IMR-90 (cell line): Measurements from ENCODE around the gene CCR6. TPM values are rescaled to one million over a fixed set of nuclear protein-coding genes. Genes with fewer than 3 reads are reported as not detected.
"Not testable (repeated sequence)": the region's sequence is repeated elsewhere in the genome, so short reads cannot be mapped to it uniquely, and the experiment has no call there.

Experiments
- ATAC-seq: fragments of 200-7000 bp; cut with Tn5 transposase; 2 replicates; pipeline ENCODE4 v1.9.1; 2020; ENCODE audit warnings: low read depth, mild to moderate bottlenecking, moderate library complexity
- BruUV-seq: library from RNA; stranded (reverse); fragments of 400-500 nt; replicated peaks from 2 replicates; lab custom pipeline; 2021; lab: Mats Ljungman, UMichigan
- CTCF ChIA-PET: fragments of 300-600 bp; formaldehyde crosslinking; extraction: SDS; loops from one replicate; lab custom pipeline; 2021; ENCODE audit warnings: antibody characterized with exemption; lab: Yijun Ruan, JAX
- POLR2A ChIA-PET: fragments of 300-600 bp; sonication (Branson Sonifier 250); formaldehyde crosslinking; loops from one replicate; lab custom pipeline; 2022; ENCODE audit warnings: antibody characterized with exemption; ENCODE audit not compliant: unreplicated experiment; lab: Charles Lee
- DNase-seq: peaks from one replicate; pipeline ENCODE4 v3.0.0; 2013
- H2AFZ ChIP-seq: replicated peaks from 2 replicates; pipeline ENCODE3; 2013; ENCODE audit warnings: low read length, mild to moderate bottlenecking; ENCODE audit not compliant: poor library complexity
- H2AK5ac ChIP-seq: 2 replicates; pipeline ENCODE4 v1.6.1; 2013; ENCODE audit warnings: low read depth, low read length, inconsistent platforms
- H2AK9ac ChIP-seq: replicated peaks from 2 replicates; pipeline ENCODE3; 2013; ENCODE audit warnings: mild to moderate bottlenecking, low read depth, low read length, moderate library complexity; ENCODE audit not compliant: poor library complexity
- H2BK120ac ChIP-seq: 2 replicates; pipeline ENCODE4 v1.6.1; 2013; ENCODE audit warnings: low read depth, low read length, inconsistent platforms
- H2BK15ac ChIP-seq: 3 replicates; pipeline ENCODE4 v1.6.1; 2013; ENCODE audit warnings: low read depth, low read length, inconsistent platforms
- H2BK20ac ChIP-seq: 2 replicates; pipeline ENCODE4 v1.6.1; 2013; ENCODE audit warnings: low read depth, mild to moderate bottlenecking, inconsistent platforms, low read length, moderate library complexity
- H2BK5ac ChIP-seq: 2 replicates; pipeline ENCODE4 v1.6.1; 2013; ENCODE audit warnings: mild to moderate bottlenecking, low read depth, low read length, inconsistent platforms; ENCODE audit not compliant: poor library complexity, severe bottlenecking
- H3K14ac ChIP-seq: replicated peaks from 2 replicates; pipeline ENCODE4 v1.6.1; 2013; ENCODE audit warnings: low read depth, low read length, inconsistent platforms
- H3K18ac ChIP-seq: 2 replicates; pipeline ENCODE4 v1.6.1; 2013; ENCODE audit warnings: low read depth, low read length, control low read depth
- H3K23ac ChIP-seq: 2 replicates; pipeline ENCODE4 v1.6.1; 2013; ENCODE audit warnings: low read depth, low read length, inconsistent platforms
- H3K27ac ChIP-seq: 2 replicates; pipeline ENCODE4 v1.5.1; 2013; ENCODE audit warnings: mild to moderate bottlenecking, control low read depth, low read length; ENCODE audit not compliant: insufficient read depth
- H3K27me3 ChIP-seq: 2 replicates; pipeline ENCODE4 v1.6.1; 2013; ENCODE audit warnings: low read length; ENCODE audit not compliant: control insufficient read depth, insufficient read depth
- H3K36me3 ChIP-seq: 2 replicates; pipeline ENCODE4 v1.6.1; 2013; ENCODE audit warnings: low read length, mixed read lengths; ENCODE audit not compliant: control insufficient read depth, insufficient read depth
- H3K4ac ChIP-seq: 2 replicates; pipeline ENCODE4 v1.6.1; 2013; ENCODE audit warnings: low read depth, low read length, inconsistent platforms
- H3K4me1 ChIP-seq: 2 replicates; pipeline ENCODE4 v1.6.1; 2013; ENCODE audit warnings: low read length, mixed read lengths; ENCODE audit not compliant: control insufficient read depth, insufficient read depth
- H3K4me2 ChIP-seq: 2 replicates; pipeline ENCODE4 v1.6.1; 2013; ENCODE audit warnings: low read depth, mild to moderate bottlenecking, control low read depth, low read length, moderate library complexity
- H3K4me3 ChIP-seq: 2 replicates; pipeline ENCODE4 v1.5.1; 2013; ENCODE audit warnings: low read depth, mild to moderate bottlenecking, control low read depth, low read length, moderate library complexity; ENCODE audit not compliant: insufficient read depth
- H3K56ac ChIP-seq: 2 replicates; pipeline ENCODE4 v1.6.1; 2013; ENCODE audit warnings: low read length, inconsistent platforms; ENCODE audit not compliant: insufficient read depth; ENCODE audit errors: extremely low read depth
- H3K79me1 ChIP-seq, 2 experiments: 2 replicates each; pipeline ENCODE4 v1.6.1; 2013; ENCODE audit warnings: low read length in 2 of 2, inconsistent platforms in 1 of 2, low read depth in 1 of 2
- H3K9ac ChIP-seq: 2 replicates; pipeline ENCODE4 v1.6.1; 2013; ENCODE audit warnings: low read depth, low read length, control low read depth
- H3K9me1 ChIP-seq: 2 replicates; pipeline ENCODE4 v1.6.1; 2013; ENCODE audit warnings: low read length, inconsistent platforms; ENCODE audit not compliant: insufficient read depth
- H3K9me3 ChIP-seq: 2 replicates; pipeline ENCODE4 v1.6.1; 2013; ENCODE audit warnings: low read length; ENCODE audit not compliant: control insufficient read depth, insufficient read depth
- H4K20me1 ChIP-seq: 2 replicates; pipeline ENCODE4 v1.6.1; 2013; ENCODE audit warnings: low read length, inconsistent platforms; ENCODE audit not compliant: insufficient read depth
- H4K5ac ChIP-seq: 2 replicates; pipeline ENCODE4 v1.6.1; 2013; ENCODE audit warnings: mild to moderate bottlenecking, low read depth, low read length, control low read depth
- H4K8ac ChIP-seq, 2 experiments: 2 replicates each; pipeline ENCODE4 v1.6.1; 2013; ENCODE audit warnings: low read depth in 2 of 2, low read length in 2 of 2, control low read depth in 1 of 2, inconsistent platforms in 1 of 2
- H4K91ac ChIP-seq: 2 replicates; pipeline ENCODE4 v1.6.1; 2013; ENCODE audit warnings: low read depth, low read length, inconsistent platforms; ENCODE audit not compliant: insufficient read depth
- WGBS, 2 experiments: methylation state at CpG; one replicate each; pipeline versions ENCODE4 v1.1.5 to v1.1.7; 2013; ENCODE audit warnings: missing lambda C conversion rate in 2 of 2; ENCODE audit not compliant: insufficient read length in 1 of 2; ENCODE audit errors: extremely low coverage in 2 of 2; 5-methylcytosine and 5-hydroxymethylcytosine counted together
- dilution Hi-C: fragments of 300-500 bp; cut with HindIII; formaldehyde crosslinking; loops from one replicate; pipeline ENCODE4 v1.14.3; 2018; ENCODE audit warnings: low sequenced_read_pairs; ENCODE audit not compliant: unreplicated experiment
- in situ Hi-C: fragments of 300-500 bp; cut with MboI; formaldehyde crosslinking; loops from 3 replicates; pipeline ENCODE4 v1.14.3; 2019; ENCODE audit warnings: low sequenced_read_pairs, inconsistent platforms, mixed read lengths
- intact Hi-C: fragments of 100-400 bp; cut with micrococcal nuclease; formaldehyde crosslinking; loops from 2 replicates; pipeline ENCODE4 v1.10.0; 2022
- polyA plus RNA-seq, 3 experiments: library from polyadenylated mRNA; depleted of rRNA; stranded (reverse); fragments of >200 nt; gene quantifications; 2 replicates each; pipeline ENCODE4 v1.2.3, GENCODE V29; 2012; ENCODE audit warnings: low replicate concordance in 1 of 3
- total RNA-seq: library from RNA; depleted of rRNA; stranded (reverse); fragments of >200 nt; gene quantifications from 2 replicates; pipeline ENCODE4 v1.2.3, GENCODE V29; 2012

The CCR6 gene
- total and polyA plus RNA-seq, 2 of the 4 experiments (the other 2 are of a cell fraction), result not detected

DNA sequence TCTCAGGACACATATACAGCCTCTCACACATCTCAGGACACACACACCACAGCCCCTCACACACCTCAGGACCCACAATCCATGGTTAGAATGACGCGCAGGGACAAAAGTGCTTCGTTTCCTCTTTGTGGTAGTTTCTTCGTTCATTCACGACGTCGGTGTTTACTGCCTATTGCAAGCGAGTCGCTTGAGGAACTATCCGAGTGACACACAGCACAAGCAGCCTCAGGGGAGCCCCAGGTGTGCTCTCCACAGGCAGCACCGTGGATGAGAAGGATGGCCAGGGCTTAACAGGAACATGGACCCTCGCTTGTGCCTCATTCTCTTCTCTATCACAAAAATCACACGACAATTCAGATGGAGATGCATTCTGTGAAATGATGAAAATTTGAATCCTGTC, 47.0 kb downstream of the CCR6 start:
- BruUV-seq, H4K20me1 ChIP-seq, H2BK15ac ChIP-seq, H3K9me3 ChIP-seq, H2AK9ac ChIP-seq, H3K36me3 ChIP-seq, H2AFZ ChIP-seq, H3K9ac ChIP-seq, H3K4me1 ChIP-seq, H2BK20ac ChIP-seq, H3K18ac ChIP-seq, H2BK5ac ChIP-seq, H3K56ac ChIP-seq, H4K8ac ChIP-seq, H2AK5ac ChIP-seq, H3K4me3 ChIP-seq, H3K79me1 ChIP-seq, DNase-seq, dilution Hi-C loops, H3K4me2 ChIP-seq, H3K4ac ChIP-seq, H3K27me3 ChIP-seq, ATAC-seq, intact Hi-C loops, H3K14ac ChIP-seq, H3K27ac ChIP-seq, H3K9me1 ChIP-seq, in situ Hi-C loops, POLR2A ChIA-PET, H3K23ac ChIP-seq, H4K91ac ChIP-seq, H2BK120ac ChIP-seq, H4K5ac ChIP-seq, CTCF ChIA-PET: not testable (repeated sequence)
- WGBS, 2 experiments, result no CpG with 5 or more reads among the region's 13 CpGs

DNA sequence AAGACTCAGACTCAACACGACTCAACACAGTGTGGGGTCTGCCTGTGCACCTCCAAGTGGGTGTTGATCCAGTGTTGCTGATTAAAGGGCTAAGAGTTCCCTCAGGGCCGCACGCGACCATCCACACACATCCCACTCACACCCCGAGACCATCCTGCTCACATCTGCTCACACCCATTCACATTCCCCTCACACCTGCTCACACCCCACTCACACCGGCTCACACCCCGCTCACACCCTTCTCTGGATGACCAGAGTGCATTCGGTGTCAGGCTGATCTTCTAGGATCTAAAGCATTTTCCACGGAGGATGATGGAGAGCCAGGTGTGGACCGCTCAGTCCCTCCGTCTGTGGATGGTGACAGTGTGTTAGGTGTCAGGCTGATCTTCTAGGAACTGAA, 48.4 kb downstream of the CCR6 start:
- H3K36me3 ChIP-seq, BruUV-seq, DNase-seq, H3K4me3 ChIP-seq, H3K4me2 ChIP-seq, H4K20me1 ChIP-seq, H2AK5ac ChIP-seq, H2AFZ ChIP-seq, H3K9me1 ChIP-seq, H3K4ac ChIP-seq, H4K5ac ChIP-seq, H3K4me1 ChIP-seq, H3K79me1 ChIP-seq, intact Hi-C loops, CTCF ChIA-PET, H2BK15ac ChIP-seq, H4K91ac ChIP-seq, H4K8ac ChIP-seq, H2BK20ac ChIP-seq, H3K27ac ChIP-seq, ATAC-seq, dilution Hi-C loops, H3K56ac ChIP-seq, POLR2A ChIA-PET, H3K18ac ChIP-seq, H2BK5ac ChIP-seq, H3K9ac ChIP-seq, H3K23ac ChIP-seq, H2AK9ac ChIP-seq, H2BK120ac ChIP-seq, H3K14ac ChIP-seq, in situ Hi-C loops, H3K9me3 ChIP-seq, H3K27me3 ChIP-seq: not testable (repeated sequence)
- WGBS, 2 experiments, result no CpG with 5 or more reads among the region's 11 CpGs
